ENCODE data around the gene TRIO. TPM values are rescaled to one million over a fixed set of nuclear protein-coding genes. Genes with fewer than 3 reads are reported as not detected.

The TRIO gene
- polyA plus RNA-seq, 5 donors = 67.0 to 85.2 (median 80.6) TPM

DNA sequence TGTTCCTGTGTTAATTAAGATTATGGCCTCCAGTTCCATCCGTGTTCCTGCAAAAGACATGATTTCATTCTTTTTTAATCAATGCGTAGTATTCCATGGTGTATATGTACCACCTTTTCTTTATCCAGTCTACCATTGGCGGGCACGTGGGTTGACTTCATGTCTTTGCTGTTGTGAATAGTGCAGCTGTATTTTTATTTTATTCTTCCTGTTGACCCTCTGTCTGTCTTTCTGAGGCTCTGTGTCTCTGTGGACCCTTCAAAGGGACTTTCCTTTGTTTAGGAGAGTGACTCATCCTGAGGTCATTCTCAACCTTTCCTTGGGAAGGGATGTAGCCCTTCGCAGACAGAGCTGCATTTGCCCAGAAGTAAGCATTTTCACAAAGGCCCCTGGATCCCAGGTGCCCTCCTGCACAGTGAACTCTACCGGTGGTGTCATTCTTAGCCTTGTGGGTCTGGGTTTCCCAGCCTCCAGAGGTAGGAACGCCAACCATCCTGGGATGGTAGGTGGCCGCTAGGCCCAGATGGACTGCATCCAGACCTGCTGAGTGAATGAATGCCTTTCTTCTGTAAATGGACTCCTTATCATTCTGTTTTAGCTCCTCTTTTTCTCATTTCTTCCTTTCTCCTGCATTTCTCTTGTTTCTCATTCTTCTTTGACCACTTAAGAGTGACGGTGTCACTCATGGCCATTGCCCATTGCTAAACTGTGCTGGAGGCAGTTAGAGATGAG lies 22.4 kb downstream of the TRIO start:
- DNase-seq = no peak

DNA sequence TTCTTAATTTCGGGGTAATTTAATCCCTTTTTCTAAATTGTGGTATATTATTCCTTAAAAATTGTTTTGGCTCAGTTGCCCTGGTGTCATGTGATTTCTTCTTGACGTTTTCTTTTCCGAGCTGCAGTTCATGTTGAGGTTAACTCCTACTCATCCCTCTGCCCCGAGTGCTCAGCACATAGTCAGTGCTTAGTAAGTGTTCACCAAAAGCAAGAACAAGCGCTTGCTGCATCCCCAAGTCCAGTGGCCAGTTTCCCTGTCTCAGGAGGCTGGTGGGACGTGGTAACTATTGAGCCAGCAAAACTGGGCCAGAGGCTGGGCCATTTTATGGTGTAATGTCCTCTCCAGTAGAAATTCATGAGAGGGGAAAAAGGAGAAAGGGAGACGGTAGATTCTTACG lies 23.3 kb downstream of the TRIO start:
- DNase-seq = no peak

DNA sequence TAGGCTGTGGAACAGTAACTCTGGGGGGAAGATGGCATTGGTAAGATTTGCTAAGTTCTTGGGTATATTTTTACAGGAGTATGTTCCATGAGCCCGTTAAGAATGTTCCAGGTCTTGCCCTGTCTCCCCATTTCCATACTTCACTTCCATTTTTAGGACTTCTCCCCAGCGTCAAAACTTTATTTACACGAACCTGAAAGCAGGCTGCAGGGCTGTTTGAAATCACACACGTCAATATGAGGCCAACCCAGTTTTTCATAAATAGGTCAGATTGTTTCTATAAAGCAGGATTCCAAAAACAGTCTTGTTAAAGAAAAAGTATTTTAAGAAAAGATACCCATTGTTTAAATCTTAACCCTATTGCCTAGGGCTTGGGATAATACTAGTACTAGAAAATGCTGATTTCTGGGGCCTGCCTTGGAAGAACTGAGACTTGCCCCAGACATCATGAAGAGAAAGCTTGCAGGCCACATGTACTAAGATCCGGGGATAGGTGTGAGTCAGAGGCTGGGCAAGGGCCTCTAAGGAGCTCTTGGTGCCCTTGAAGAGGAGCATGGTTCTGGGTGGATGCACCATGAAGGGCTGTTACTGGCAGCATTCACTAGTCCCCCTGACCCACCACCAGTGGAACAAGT lies 24.2 kb downstream of the TRIO start:
- DNase-seq = no peak

DNA sequence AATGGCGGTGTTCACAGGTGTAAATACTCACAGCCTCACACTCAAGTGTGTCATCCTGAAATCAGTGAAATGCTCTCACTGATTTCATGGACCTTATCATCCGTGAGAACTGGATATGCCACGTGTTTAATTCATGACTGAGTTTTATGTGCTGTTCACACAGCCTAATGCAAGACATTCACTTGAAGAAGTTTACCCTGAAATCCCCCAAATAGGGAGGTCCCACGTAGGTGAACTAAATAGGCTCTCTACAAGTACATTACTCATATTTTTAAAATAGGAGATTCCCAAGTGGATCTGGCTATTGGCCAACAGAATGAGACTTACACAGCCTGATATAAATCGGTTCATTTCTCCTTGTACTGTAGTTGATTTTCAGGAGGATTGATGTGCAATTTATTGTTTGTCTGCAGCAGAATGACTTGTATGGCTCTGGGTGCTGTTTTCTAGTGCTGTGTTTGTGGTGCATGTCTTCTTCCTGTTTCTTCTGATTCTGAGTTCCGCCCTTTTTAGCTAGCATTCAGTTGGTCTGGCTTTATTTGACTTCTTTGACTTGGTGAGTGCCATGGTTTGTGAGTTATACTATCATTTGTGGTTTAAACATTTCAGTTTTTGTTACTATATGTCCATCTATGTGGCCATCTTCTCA lies 25.1 kb downstream of the TRIO start:
- no peak for DNase-seq

DNA sequence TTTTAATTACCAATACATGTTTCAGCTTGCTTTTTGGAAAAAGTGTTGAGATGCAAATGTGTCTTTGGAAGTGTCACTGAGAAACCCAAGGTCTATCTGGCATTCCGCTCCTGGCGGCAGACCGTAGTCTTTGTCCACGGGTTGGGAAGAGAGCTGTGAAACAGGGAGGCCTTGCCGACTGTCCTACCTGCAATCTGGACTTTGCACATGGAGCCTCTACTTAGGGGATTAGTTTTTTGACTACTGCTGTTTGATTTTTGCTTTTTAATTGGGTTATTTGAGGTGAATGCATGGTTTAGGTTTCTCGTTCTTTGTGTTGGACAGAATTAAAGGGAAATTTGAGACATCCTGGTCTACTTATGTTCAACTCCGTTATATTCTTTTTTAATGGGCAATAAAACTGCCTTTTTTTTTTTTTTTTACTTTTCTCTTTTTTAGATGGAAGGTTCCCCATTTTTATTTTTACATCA lies 25.7 kb downstream of the TRIO start:
- DNase-seq = no peak

DNA sequence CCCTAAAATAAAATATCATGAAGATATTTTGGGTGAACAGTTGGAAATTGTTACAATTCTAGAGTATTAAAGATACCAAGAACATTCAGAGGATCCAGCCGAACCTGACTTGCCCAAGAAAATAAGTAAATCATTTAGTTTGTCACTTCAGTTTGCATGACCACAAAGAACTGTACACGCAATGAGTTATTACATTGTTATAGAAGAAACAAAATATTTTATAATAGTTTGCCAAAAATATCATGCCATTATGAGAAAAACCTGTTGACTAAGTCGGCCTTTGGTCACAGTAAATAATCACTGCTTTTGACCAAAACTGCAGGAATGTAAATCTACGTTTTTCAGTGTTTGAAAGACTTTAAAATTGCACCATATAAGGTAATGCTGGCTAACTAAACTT lies 27.9 kb downstream of the TRIO start:
- DNase-seq = no peak

DNA sequence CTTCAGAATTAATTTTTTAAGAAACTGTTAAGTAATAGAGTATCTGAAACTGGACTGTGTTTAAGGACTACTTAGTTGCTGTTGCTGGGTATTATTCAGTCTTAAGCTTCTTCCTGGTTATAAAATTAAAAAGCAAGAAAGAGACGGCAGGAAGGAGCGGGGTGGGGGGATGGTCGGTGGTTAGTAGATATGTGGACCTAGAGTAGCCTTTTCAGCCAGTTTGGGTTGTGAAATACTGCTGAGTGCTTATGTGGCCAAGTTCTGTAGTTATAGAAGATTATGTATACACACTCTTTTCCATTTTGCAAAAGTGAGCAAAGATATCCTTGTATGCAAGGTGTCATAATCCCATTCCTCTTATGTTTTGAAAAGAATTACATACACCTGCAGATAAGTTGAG lies 28.5 kb downstream of the TRIO start:
- peak; percentile 47 to 56 for DNase-seq

DNA sequence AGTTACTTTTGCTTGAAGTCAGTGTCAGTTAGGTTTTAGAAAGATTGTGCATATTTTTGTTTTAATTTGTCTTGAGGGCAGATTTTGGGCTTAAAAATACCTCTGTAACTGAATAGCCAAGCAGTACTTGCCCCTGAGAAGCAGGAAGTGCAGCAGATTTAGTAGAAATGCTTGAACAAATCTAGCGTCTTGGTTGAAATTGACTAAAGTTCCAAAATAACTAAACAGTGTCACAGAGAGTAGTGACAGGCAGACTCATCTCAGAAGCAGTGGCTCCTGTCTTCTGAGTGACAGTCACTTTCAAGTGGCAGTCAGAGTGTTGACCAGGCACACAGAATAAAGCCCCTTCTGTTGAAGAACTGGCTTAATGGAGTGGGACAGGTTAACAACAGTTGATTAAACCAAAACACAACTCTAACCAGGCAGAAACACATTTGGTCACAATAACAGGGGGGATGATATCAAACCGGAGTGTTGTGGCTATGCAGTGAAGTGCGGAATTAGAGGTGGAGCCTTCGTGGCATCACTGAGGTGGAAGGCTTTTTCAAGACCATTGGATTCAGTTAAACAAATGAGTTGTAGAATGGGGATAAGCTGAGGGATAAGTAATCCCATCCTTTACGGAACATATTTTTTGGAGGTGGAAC lies 29.1 kb downstream of the TRIO start:
- DNase-seq = no peak

DNA sequence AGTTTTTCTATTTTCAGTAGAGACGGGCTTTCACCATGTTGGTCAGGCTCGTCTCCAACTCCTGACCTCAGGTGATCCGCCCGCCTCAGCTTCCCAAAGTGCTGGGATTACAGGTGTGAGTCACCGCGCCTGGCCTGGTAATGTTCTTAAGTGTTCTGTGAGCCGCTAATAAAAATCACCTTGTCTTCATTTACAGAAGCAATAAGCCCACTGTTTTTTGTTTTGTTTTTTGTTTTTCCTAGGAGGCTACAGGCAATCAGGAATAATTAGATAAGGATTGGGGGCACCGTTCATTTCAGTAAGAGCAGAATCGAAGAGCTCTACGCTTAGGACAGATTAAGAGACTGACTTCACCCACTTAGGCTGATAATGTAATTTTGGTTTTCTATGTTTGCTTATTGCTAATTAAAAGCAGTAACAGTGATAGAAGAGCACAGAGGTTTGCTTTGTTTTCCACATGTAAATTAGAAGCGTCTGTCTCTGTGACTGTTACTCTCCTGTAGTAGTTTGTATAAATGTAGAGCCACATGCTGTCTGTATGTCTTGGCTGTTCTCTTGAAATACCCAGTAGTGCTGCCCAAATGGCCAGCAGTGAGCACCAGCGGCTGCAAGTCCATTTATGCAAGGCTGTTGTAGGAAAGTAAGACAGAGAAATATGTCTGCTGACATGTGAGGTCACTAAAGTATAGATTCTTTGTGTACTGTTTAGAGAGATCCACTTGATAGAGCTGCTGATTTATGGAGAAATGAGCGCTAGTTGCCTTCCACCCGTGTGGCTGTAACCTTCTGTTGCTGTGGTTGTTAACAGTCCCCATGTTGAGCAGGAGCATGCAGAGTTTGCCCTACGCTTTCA lies 30.5 kb downstream of the TRIO start:
- no peak for DNase-seq

DNA sequence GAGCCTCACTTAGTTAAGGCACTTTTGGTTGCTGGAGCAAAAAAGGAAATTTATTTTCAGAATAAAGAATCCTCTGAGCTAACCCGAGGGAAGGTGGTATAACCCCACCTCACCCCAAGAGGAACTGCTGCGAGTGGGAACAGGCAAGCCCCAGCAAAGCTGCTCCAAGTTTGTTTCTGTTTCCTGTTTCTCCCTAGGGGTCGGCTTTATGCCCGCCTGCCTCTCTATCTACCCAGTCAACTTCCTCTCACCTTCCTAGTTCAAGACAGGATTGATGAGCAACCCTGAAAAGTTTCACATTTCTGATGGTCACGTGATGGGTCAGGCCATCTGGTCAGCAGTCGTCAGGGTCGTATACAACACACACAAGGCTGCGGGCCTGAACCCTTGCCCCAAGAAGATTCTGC lies 31.1 kb downstream of the TRIO start:
- no peak for DNase-seq

DNA sequence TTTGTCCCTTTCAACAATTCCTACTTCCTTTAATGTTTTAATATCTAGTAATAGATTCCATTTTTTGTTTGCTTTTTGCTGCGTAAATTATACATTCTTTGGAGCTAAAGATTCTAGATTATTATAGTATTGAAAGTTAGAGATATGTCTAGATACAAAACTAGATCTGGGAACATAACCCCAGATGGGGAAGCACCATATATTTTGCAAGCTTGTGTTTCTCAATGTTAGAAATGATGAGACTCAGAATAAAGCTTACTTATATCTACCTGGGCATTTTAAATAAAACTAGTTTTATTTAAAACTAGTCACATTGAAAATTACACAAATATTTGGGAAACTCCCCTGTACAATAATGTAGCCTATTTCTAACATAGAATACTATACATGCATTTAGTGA lies 32.2 kb downstream of the TRIO start:
- DNase-seq = no peak

DNA sequence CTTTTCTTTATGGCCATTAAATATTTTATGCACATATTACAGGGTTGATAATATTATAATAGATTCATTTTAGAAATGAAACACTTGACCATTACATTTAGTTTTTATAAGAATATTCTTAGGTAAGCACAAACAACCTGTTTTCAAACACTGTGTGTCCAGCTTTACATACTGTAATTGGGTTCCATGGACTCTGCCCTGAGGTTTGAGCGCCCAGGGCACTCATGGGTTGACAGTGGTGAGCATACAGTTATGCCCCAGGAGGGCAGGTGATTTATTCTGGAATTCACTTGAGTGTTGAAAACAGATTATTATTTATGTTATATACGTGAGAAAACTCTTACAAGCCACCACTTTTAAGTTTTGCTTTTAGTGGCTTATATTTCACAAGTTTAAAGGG lies 33.7 kb downstream of the TRIO start:
- no peak for DNase-seq

DNA sequence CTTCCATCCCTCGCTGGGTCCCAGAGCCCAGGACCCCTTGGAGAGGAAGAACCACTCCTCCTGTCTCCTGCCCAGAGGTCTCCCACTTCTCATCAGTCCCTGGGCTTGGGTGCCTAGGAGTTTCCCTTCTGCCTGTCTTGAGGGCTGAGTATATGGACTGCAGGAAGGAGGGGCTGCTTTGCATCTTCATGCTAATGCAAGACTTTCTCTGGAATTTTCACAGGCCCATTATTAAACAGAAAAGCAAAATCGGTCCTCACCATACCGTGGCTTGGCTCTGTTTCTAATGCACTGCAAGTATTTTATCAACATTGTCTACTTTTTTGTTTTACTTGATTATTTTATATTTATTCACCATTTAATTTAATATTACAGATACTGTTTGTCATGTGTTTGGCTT lies 34.5 kb downstream of the TRIO start:
- DNase-seq = no peak

DNA sequence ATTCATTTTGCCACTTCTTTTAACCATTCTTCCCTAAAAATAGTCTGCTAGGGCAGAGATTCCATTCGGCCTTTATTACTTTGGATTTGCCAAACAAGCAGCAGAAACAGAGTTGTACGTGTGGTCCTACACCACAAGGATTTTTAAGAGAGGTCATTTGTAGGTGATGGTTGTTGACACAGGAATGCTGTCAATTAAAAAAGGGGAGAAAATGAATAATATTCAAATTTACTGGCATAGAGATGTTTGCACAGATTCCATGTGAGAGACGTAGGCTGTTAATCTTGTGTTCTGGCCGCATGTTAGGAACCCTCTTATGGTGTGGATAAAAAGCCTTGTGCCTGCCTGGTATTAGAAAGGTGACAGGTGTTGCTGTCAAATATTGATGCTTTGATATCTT lies 34.9 kb downstream of the TRIO start:
- no peak for DNase-seq

DNA sequence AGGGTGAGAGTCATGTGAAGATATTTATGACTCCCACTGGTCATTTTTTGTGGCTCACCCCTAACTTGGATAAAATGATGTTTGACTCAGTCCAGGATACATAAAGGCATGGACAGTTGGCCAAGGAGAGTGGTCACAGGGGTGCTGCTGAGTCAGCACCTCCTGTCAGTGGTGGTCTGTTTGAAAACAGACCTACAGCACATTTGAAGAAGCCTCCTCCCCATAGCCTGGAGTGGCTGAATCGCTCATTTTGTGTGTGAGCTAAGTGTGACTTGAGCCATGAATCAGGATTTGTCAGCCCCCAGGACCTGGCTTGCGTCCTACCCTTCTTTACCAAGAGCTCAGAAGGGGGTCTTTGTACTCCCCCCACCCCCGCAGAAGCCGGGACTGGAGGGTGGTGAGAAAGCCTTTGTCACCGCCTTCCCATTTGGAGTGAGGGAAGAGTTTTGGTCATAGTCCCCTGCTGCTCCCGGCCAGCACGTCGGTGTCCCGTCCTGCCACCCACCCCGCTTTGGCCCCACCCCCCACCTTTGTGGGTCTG lies 35.6 kb downstream of the TRIO start:
- DNase-seq = no peak

DNA sequence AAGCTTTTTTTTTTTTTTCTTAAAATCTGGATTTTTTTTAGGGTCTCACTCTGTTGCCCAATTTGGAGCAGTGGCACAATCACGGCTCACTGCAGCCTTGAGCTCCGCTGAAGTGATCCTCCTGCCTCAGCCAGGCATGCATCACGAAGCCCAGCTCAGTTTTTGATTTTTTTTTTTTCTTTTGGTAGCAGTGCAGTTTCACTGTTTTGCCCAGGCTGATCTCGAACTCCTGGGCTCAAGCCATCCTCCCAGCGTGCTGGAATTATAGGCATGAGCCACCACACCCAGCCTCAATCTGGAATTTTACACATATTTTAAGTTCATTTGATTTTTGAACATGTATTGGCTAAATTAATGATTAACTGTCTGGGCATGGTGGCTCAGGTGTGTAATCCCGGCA lies 36.3 kb downstream of the TRIO start:
- no peak for DNase-seq

DNA sequence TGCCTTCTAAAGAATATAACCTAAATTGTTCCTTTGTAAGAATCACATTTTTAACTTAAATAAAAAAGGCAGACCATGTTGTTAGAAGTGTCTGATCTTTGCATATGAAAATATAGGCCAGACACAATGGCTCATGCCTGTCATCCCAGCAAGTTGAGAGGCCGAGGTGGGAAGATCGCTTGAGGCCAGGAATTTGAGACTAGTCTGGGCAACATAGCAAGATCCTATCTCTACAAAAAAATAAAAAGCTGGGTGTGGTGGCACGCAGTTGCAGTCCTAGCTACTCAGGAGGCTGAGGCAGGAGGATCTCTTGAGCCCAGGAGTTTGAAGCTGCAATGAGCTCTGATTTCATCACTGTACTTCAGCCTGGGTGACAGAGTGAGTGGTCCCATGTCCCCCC lies 37.3 kb downstream of the TRIO start:
- DNase-seq = no peak

DNA sequence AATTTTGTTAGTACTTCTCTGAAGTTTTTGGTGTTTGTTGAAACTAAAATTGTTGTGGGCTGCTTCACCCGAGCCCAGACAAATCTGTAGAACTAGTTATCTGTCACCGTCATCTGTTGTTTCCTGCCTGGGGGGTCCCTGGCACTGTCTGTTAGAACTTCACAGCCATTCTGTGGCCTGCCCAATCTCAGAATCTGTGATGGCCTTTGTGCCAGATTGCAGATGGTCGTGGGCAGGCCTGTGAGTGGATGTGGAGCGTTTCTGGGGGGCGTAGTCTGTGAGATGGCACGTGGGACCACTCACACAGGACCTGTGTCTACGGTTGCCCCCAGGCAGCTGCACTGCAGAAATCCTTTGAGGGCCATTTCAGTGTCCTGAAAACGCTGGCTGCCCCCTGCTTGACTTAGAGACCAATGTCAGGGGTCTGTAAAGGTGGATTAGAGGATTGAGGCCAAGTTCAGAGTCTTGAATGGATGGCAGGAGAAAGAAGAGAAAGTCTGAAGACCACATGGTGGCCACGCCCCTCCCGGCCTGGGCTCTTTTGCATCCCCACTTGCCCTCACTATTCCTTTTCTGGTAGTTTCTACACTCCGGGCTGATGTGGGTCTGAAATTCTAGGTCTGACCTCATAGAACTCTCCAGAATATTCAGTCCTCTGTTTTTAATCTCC lies 38.3 kb downstream of the TRIO start:
- DNase-seq = no peak

DNA sequence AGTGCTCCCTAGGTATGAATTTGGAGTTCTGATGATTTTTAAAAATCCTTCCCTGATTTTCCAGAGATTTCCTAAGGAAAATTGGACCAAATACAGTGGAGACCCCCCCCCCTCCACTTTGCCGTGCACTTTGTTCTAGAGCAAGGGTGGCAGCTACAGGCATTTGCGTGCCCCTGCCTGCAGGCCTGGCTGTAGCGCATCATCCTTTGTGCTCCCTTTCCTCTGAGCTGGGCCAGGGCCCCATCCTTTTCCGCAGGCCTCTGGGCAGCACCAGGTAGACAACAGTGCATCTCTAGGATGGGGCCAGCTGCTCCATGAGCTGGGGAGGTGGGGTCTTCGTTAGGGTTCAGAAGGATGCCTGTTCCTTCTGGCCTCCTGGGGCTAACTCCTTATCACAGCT lies 39.6 kb downstream of the TRIO start:
- DNase-seq = no peak

DNA sequence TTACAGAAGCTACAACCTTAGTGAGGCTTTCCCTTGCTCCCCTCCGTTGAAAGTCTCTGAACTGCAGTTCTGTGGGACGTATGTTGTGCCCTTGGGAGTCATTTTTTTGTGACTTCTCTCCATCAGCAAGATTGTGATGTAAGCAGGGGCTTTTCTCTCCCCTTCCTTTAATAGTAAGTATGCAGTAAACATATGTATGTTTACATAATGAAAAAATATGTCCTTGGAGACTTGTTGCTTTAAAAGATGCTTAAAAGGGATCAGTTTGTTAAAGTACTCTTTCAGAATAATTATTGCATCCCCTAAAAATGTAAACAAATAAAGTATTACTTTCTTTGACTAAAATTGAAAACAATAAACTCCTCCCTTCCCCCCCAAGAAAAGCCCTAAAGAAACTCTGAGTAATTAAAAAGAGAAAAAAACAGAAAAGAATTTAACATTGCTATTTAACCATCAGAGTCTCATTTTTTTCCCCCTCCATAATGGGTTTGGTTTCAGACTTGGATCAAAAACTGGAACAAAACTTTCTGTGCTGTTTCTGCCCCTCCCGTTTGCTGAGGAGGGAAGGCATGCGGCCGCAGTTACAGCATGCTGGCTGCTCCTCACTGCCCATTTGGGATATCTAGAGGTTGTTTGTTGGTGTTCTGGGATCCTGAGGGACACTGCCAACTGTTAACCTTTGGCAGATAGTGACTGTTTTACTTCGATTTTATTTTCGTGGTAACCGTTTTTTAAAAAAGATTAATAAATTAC lies 40.2 kb downstream of the TRIO start:
- no peak for DNase-seq

Data from right lung (tissue), 5 donors.